Trophoblast cell (in vitro differentiated cells and primary cell): Measurements from ENCODE around the gene BRSK2.

ENCODE experiments used
- DNase-seq, 2 donors: peaks; one replicate each; pipeline ENCODE4 v3.0.0-alpha.2; 2016
- H2AFZ ChIP-seq: 2 replicates; pipeline ENCODE4 v1.6.1; 2013; ENCODE audit warnings: low read length, moderate library complexity, mild to moderate bottlenecking; ENCODE audit not compliant: insufficient read depth, poor library complexity
- H2AK5ac ChIP-seq: 2 replicates; pipeline ENCODE4 v1.6.1; 2013; ENCODE audit warnings: mild to moderate bottlenecking, low read length
- H2BK120ac ChIP-seq: 2 replicates; pipeline ENCODE4 v1.6.1; 2013; ENCODE audit warnings: low read length, mild to moderate bottlenecking, moderate library complexity; ENCODE audit not compliant: insufficient read depth, poor library complexity
- H2BK12ac ChIP-seq: 2 replicates; pipeline ENCODE4 v1.6.1; 2013; ENCODE audit warnings: mild to moderate bottlenecking, low read length, moderate library complexity
- H2BK5ac ChIP-seq: 2 replicates; pipeline ENCODE4 v1.6.1; 2013; ENCODE audit warnings: low read length, low read depth, moderate library complexity, mild to moderate bottlenecking; ENCODE audit not compliant: poor library complexity
- H3K14ac ChIP-seq: 2 replicates; pipeline ENCODE4 v1.6.1; 2013; ENCODE audit warnings: mild to moderate bottlenecking, low read length
- H3K18ac ChIP-seq: 2 replicates; pipeline ENCODE4 v1.6.1; 2013; ENCODE audit warnings: mild to moderate bottlenecking, low read length
- H3K23ac ChIP-seq: 2 replicates; pipeline ENCODE4 v1.6.1; 2013; ENCODE audit warnings: low read length
- H3K27ac ChIP-seq: 2 replicates; pipeline ENCODE4 v1.5.1; 2013; ENCODE audit warnings: low read depth, mild to moderate bottlenecking, inconsistent platforms, low read length, moderate library complexity
- H3K27me3 ChIP-seq: 2 replicates; pipeline ENCODE4 v1.6.1; 2013; ENCODE audit warnings: inconsistent platforms, mild to moderate bottlenecking, low read length, moderate library complexity; ENCODE audit not compliant: insufficient read depth
- H3K36me3 ChIP-seq, 2 experiments: 1 replicate in 1 of 2; 2 replicates in 1 of 2; pipeline ENCODE4 v1.6.1; 2013; ENCODE audit warnings: low read length in 2 of 2, mild to moderate bottlenecking in 2 of 2, moderate library complexity in 1 of 2; ENCODE audit not compliant: insufficient read depth in 2 of 2, control insufficient read depth in 1 of 2
- H3K4ac ChIP-seq: 2 replicates; pipeline ENCODE4 v1.6.1; 2013; ENCODE audit warnings: low read depth, mild to moderate bottlenecking, low read length, moderate library complexity
- H3K4me1 ChIP-seq, 2 experiments: 1 replicate in 1 of 2; 2 replicates in 1 of 2; pipeline ENCODE4 v1.6.1; 2013; ENCODE audit warnings: low read length in 2 of 2, mild to moderate bottlenecking in 2 of 2, moderate library complexity in 1 of 2; ENCODE audit not compliant: insufficient read depth in 2 of 2, control insufficient read depth in 1 of 2
- H3K4me2 ChIP-seq: 2 replicates; pipeline ENCODE4 v1.6.1; 2013; ENCODE audit warnings: inconsistent platforms, mild to moderate bottlenecking, low read length, moderate library complexity
- H3K4me3 ChIP-seq: 2 replicates; pipeline ENCODE4 v1.5.1; 2013; ENCODE audit warnings: mild to moderate bottlenecking, low read depth, low read length, inconsistent platforms
- H3K79me1 ChIP-seq: one replicate; pipeline ENCODE4 v1.6.1; 2013; ENCODE audit warnings: low read length
- H3K79me2 ChIP-seq: 2 replicates; pipeline ENCODE4 v1.6.1; 2013; ENCODE audit warnings: low read length, mild to moderate bottlenecking; ENCODE audit not compliant: control insufficient read depth, insufficient read depth, poor library complexity
- H3K9ac ChIP-seq: 2 replicates; pipeline ENCODE4 v1.6.1; 2013; ENCODE audit warnings: mild to moderate bottlenecking, low read length
- H3K9me3 ChIP-seq: 2 replicates; pipeline ENCODE4 v1.6.1; 2013; ENCODE audit warnings: low read depth, mild to moderate bottlenecking, control low read depth, inconsistent platforms, low read length; ENCODE audit not compliant: insufficient read depth
- H4K12ac ChIP-seq: 2 replicates; pipeline ENCODE4 v1.6.1; 2013; ENCODE audit warnings: low read depth, mild to moderate bottlenecking, low read length, moderate library complexity
- H4K8ac ChIP-seq: 2 replicates; pipeline ENCODE4 v1.6.1; 2013; ENCODE audit warnings: low read depth, mild to moderate bottlenecking, low read length, moderate library complexity
- H4K91ac ChIP-seq: one replicate; pipeline ENCODE4 v1.6.1; 2013; ENCODE audit warnings: low read depth, mild to moderate bottlenecking, low read length, moderate library complexity
- WGBS: extraction: QIAGEN DNeasy Blood & Tissue Kit; methylation state at CpG from one replicate; pipeline ENCODE4 v1.1.7; 2013; ENCODE audit warnings: missing lambda C conversion rate; ENCODE audit not compliant: insufficient read length, insufficient coverage; ENCODE audit errors: extremely low coverage; 5-methylcytosine and 5-hydroxymethylcytosine counted together

Gene BRSK2

DNA sequence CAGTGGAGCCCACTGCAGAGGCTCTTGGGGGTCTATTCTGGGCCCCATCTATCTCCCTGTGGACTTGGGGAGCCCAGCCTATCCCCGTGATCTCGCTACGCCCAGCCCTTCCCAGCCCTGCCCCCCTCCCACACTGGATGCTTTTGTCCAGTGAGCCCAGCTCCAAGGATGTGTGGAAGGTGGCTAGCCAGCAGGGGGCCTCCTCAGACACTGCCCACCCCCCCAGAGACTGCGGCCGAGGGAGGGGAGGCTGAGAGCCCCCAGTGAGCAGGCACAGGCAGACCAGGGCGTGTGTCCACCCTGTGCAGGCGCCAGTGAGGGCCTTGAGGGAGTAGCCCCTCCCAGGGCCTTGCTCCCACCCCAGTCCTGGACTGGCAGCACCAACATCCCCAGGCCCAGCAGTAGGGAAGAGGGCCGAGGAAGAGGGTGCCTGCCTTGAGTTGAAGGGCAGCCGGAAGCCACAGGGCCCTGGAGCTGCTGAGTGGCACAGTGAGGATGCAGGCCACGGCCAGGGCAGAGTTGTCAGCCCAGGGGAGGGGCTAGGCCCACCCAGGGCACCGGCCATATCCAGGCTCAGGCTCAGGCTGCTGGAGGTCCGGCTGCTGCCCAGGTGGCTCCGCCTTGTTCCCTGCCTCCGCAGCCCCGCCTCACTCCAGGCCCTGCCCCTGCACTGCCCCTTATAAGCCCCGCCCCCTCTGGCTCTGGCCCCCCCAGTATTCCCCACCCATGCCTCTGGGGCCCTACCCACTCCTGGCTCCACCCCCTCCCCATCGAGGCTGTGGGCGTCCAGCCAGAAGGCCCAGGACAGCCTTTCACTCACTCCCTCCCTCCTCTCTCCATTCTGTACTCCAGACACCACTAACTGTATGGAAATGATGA is 68.8 kb downstream of the BRSK2 start:
- no peak overlapping the region for H4K91ac ChIP-seq
- WGBS: no CpG with 5 or more reads among the region's 18 CpGs
- no peak overlapping the region for H4K8ac ChIP-seq
- H3K36me3 ChIP-seq: no peaks in the 10 kb centered on the region
- no peak overlapping the region for H3K23ac ChIP-seq
- H3K4ac ChIP-seq: no peak overlapping the region
- H3K79me2 ChIP-seq: no peaks in the 10 kb centered on the region
- no peak overlapping the region for H3K9ac ChIP-seq
- H3K14ac ChIP-seq: no peak overlapping the region
- no peaks in the 10 kb centered on the region for H3K79me1 ChIP-seq
- no peak overlapping the region for H2AFZ ChIP-seq
- no peak for DNase-seq
- H3K18ac ChIP-seq: no peak overlapping the region
- H3K27ac ChIP-seq: no peak overlapping the region
- H3K4me1 ChIP-seq: no peaks in the 10 kb centered on the region
- H3K4me2 ChIP-seq: no peak overlapping the region
- no peak overlapping the region for H2BK5ac ChIP-seq
- no peaks in the 10 kb centered on the region for H3K27me3 ChIP-seq
- H2BK12ac ChIP-seq: no peak overlapping the region
- H3K4me3 ChIP-seq: no peak overlapping the region
- H2BK120ac ChIP-seq: no peak overlapping the region
- H2AK5ac ChIP-seq: no peak overlapping the region
- no peaks in the 10 kb centered on the region for H3K9me3 ChIP-seq
- H4K12ac ChIP-seq: no peak overlapping the region

DNA sequence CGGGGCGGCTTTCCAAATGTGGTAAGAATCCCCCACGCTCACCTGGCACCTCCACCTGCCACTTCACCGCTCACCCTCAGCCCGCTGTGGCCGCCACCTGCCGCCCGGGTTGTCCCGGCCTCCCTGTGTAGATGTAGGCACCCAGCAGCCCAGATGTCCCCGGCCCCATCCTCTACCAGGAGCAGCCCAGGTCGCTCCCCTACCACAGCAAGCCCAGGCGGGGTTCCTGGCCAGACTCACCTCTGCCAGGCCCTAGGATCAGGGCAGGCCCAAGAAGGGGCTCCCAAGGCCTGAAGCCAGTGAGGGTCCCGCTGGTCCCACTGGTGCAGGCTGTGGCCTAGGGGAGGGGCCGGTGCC is 69.5 kb downstream of the BRSK2 start:
- H2BK5ac ChIP-seq: no peak overlapping the region
- H3K27me3 ChIP-seq: no peaks in the 10 kb centered on the region
- H4K91ac ChIP-seq: no peak overlapping the region
- no peaks in the 10 kb centered on the region for H3K79me1 ChIP-seq
- H2BK12ac ChIP-seq: no peak overlapping the region
- H3K79me2 ChIP-seq: no peaks in the 10 kb centered on the region
- H3K9ac ChIP-seq: no peak overlapping the region
- H3K36me3 ChIP-seq: no peaks in the 10 kb centered on the region
- no peak overlapping the region for H2AFZ ChIP-seq
- H3K4me3 ChIP-seq: no peak overlapping the region
- no peaks in the 10 kb centered on the region for H3K9me3 ChIP-seq
- no CpG with 5 or more reads among the region's 14 CpGs for WGBS
- H3K14ac ChIP-seq: no peak overlapping the region
- DNase-seq: no peak
- no peak overlapping the region for H2BK120ac ChIP-seq
- no peak overlapping the region for H3K27ac ChIP-seq
- no peak overlapping the region for H3K4me2 ChIP-seq
- no peak overlapping the region for H3K18ac ChIP-seq
- no peak overlapping the region for H3K4ac ChIP-seq
- H3K23ac ChIP-seq: no peak overlapping the region
- no peak overlapping the region for H2AK5ac ChIP-seq
- no peak overlapping the region for H4K8ac ChIP-seq
- H4K12ac ChIP-seq: no peak overlapping the region
- H3K4me1 ChIP-seq: no peaks in the 10 kb centered on the region

DNA sequence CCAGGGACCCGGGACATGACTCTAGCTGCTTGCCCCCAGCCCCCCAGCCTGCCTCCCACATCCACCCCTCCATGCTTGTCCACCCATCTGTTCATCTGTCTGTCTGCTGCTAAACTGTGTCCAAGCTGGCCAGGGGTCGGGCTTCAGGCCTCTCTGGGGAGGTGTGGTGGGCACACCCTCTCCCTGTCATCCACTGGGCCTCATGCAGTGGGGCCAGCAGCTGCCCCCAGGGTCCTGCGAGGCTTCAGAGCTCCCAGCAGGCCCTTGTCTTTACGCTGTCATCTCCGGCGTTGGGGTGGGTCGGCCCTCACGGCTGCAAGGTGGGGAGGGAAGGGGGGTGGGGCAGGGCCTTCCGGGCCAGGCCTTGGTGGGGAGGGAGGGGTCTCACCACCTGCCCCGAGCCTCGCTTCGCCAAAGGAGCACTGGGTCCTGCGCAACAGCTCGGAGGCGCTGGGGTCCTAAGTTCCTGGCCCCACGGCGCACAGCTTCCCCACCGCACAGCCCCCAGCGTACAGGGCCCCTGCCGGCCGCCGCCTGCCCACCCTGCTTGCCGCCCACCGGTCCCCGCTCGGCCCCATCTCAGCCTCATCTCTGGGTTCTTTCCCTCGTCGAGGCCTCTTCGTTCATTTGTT is 70.1 kb downstream of the BRSK2 start:
- no CpG with 5 or more reads among the region's 29 CpGs for WGBS
- no peaks in the 10 kb centered on the region for H3K4me1 ChIP-seq
- no peaks in the 10 kb centered on the region for H3K79me2 ChIP-seq
- no peak for DNase-seq
- no peak overlapping the region for H3K27ac ChIP-seq
- no peaks in the 10 kb centered on the region for H3K27me3 ChIP-seq
- H3K4me2 ChIP-seq: no peak overlapping the region
- H3K23ac ChIP-seq: no peak overlapping the region
- no peak overlapping the region for H4K91ac ChIP-seq
- no peaks in the 10 kb centered on the region for H3K9me3 ChIP-seq
- no peak overlapping the region for H4K8ac ChIP-seq
- H3K4ac ChIP-seq: no peak overlapping the region
- no peak overlapping the region for H4K12ac ChIP-seq
- H3K36me3 ChIP-seq: no peaks in the 10 kb centered on the region
- no peak overlapping the region for H2AK5ac ChIP-seq
- no peak overlapping the region for H3K9ac ChIP-seq
- H3K14ac ChIP-seq: no peak overlapping the region
- H3K4me3 ChIP-seq: no peak overlapping the region
- no peak overlapping the region for H3K18ac ChIP-seq
- no peak overlapping the region for H2BK5ac ChIP-seq
- H2BK12ac ChIP-seq: no peak overlapping the region
- H2AFZ ChIP-seq: no peak overlapping the region
- no peaks in the 10 kb centered on the region for H3K79me1 ChIP-seq
- no peak overlapping the region for H2BK120ac ChIP-seq

DNA sequence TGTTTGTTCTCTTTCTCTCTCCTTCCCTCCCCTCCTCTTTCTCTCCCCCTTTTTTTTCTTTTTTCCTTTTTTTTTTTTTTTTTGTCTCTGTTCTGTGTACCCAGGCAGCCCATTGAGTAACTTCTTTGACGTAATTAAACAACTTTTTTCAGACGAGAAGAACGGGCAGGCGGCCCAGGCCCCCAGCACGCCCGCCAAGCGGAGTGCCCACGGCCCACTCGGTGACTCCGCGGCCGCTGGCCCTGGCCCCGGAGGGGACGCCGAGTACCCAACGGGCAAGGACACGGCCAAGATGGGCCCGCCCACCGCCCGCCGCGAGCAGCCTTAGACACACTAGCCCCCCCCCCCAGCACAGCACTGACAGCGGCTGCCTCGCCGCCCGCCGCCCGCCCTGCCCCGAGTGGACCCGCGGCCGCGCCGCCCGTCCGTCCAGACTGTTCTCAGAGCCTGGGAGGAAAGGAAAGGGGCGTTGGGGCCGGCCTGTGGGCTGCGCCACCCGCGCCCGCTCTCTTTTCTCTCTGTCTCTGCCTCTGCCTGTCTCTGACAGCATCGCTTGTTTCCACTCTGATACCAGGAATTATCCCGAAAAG is 70.8 kb downstream of the BRSK2 start:
- Histone ChIP-seq H3K18ac (no peak overlapping the region), H3K79me1 (no peaks in the 10 kb centered on the region), H3K4me3 (no peak overlapping the region), H3K9me3 (no peaks in the 10 kb centered on the region), H3K79me2 (no peaks in the 10 kb centered on the region), H2BK12ac (no peak overlapping the region), H4K12ac (no peak overlapping the region), H3K36me3 (no peaks in the 10 kb centered on the region), H2AFZ (no peak overlapping the region), H3K23ac (no peak overlapping the region), H3K4ac (no peak overlapping the region), H3K27me3 (no peaks in the 10 kb centered on the region), H4K91ac (no peak overlapping the region), H3K27ac (no peak overlapping the region), H3K4me1 (no peaks in the 10 kb centered on the region), H3K9ac (no peak overlapping the region), H3K14ac (no peak overlapping the region), H4K8ac (no peak overlapping the region), H2BK5ac (no peak overlapping the region), H2BK120ac (no peak overlapping the region), H2AK5ac (no peak overlapping the region), H3K4me2 (no peak overlapping the region)
- DNase-seq: no peak
- no CpG with 5 or more reads among the region's 44 CpGs for WGBS
